AG04450 (cell line): ENCODE results near the gene SLC39A9. TPM values are rescaled to one million over a fixed set of nuclear protein-coding genes. Genes with fewer than 3 reads are reported as not detected.
"Not testable (repeated sequence)": the region's sequence is repeated elsewhere in the genome, so short reads cannot be mapped to it uniquely, and the experiment has no call there.

Source experiments
- CTCF ChIA-PET: fragments of 300-600, 350-600 bp; formaldehyde crosslinking; extraction: SDS; loops from one replicate; lab custom pipeline; 2022; ENCODE audit warnings: antibody characterized with exemption, inconsistent platforms; lab: Charles Lee
- POLR2A ChIA-PET: fragments of 350-600 bp; formaldehyde crosslinking; extraction: SDS; loops from one replicate; lab custom pipeline; 2021; ENCODE audit warnings: antibody characterized with exemption, inconsistent platforms; lab: Yijun Ruan, JAX
- DNase-seq: peaks from one replicate; pipeline ENCODE4 v3.0.0-alpha.2; 2011; ENCODE audit warnings: low read depth, low spot score
- H3K27ac ChIP-seq: one replicate; pipeline ENCODE4 v1.5.1; 2012; ENCODE audit warnings: low read depth, low read length, control low read depth
- H3K27me3 ChIP-seq: one replicate; pipeline ENCODE4 v1.6.0; 2012; ENCODE audit warnings: low read length; ENCODE audit not compliant: control insufficient read depth, insufficient read depth
- H3K4me3 ChIP-seq: 2 replicates; pipeline ENCODE4 v1.5.1; 2011; ENCODE audit warnings: mild to moderate bottlenecking, low read depth, low read length, control low read depth
- H3K9me3 ChIP-seq: 2 replicates; pipeline ENCODE4 v1.5.1; 2012; ENCODE audit warnings: low read length; ENCODE audit not compliant: control insufficient read depth, insufficient read depth
- CTCF ChIP-seq: IDR thresholded peaks from 2 replicates; pipeline ENCODE4 v1.5.1; 2011; ENCODE audit warnings: low read depth, low read length, control low read depth, inconsistent platforms
- polyA plus RNA-seq: library from polyadenylated mRNA; depleted of rRNA; stranded (reverse); fragments of >200 nt; gene quantifications from 2 replicates; pipeline ENCODE4 v1.2.3, GENCODE V29; 2011

The SLC39A9 gene
- polyA plus RNA-seq, 1 experiment, result 82.2 TPM

GRCh38 chr14:69495341-69495921 is 96.9 kb downstream of the SLC39A9 start:
- ChIA-PET CTCF (interaction anchor here (0.5 kb wide), 1 partner anchor 12 kb away, joined by 6 read pairs; no protein-coding TSS in a partner anchor), POLR2A (no interaction called here)
- no peak overlapping the region for H3K27ac ChIP-seq
- peaks cover 47% of the 10 kb centered on the region for H3K27me3 ChIP-seq
- H3K4me3 ChIP-seq, result no peak overlapping the region
- no peak for TF ChIP-seq CTCF
- DNase-seq, result no peak
- no peaks in the 10 kb centered on the region; the same call in 1 of the 2 replicates for H3K9me3 ChIP-seq

- H3K9me3 ChIP-seq, CTCF ChIA-PET, H3K27ac ChIP-seq, DNase-seq, POLR2A ChIA-PET, H3K4me3 ChIP-seq: not testable (repeated sequence)
- H3K27me3 ChIP-seq, result peaks cover 57% of the 10 kb centered on the region
These were observed 99.4 kb downstream of the SLC39A9 start for GRCh38 chr14:69497866-69498265.

DNA sequence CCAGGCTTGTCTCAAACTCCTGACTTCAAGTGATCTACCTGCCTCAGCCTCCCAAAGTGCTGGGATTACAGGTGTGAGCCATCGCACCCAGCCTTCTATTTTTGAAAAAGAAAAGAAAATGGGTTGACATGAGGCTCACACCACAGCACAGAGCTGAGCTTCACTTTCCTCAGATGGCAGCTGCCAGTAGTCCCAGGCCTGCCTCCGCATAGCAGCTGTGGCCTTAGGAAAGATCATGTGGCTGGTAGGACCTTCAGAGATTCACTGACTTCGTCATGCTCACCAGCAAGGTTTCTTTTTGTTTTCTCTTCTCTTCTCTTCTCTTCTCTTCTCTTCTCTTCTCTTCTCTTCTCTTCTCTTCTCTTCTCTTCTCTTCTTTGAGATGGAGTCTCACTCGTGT is 99.8 kb downstream of the SLC39A9 start:
- H3K27ac ChIP-seq, H3K9me3 ChIP-seq, DNase-seq, H3K4me3 ChIP-seq, POLR2A ChIA-PET, CTCF ChIA-PET: not testable (repeated sequence)
- peaks cover 57% of the 10 kb centered on the region for H3K27me3 ChIP-seq

DNA sequence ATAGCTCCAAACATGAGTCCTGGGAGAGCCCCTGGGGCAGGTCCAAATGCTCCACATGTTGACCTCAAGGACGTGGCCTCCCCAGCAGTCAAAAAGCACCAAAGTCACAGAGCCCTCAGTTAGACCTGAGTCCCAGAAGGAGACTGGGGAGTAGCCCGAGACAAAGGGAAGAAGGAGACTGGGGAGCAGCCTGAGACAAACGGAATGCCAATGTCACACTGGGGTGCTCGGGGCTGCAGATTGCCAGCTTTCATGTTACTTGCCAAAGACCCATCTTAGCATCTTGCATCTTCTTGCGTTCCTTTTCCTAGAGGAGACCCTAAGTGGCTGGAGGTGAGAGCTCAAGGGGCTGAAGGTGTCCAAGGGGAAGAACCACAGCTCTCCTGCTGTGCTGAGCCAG is 100.9 kb downstream of the SLC39A9 start:
- CTCF ChIA-PET, result interaction anchor here (0.7 to 1.4 kb wide), 2 partner anchors 76 to 256 kb away, joined by 3 read pairs; no protein-coding TSS in a partner anchor
- POLR2A ChIA-PET, result interaction anchor here (0.6 kb wide), 1 partner anchor 348 kb away, joined by 3 read pairs; no protein-coding TSS in a partner anchor

GRCh38 chr14:69500096-69500495 is 101.6 kb downstream of the SLC39A9 start:
- ChIA-PET CTCF (interaction anchor here (0.7 to 1.4 kb wide), 2 partner anchors 75 to 257 kb away, joined by 3 read pairs; no protein-coding TSS in a partner anchor), POLR2A (interaction anchor here (0.6 kb wide), 1 partner anchor 76 kb away, joined by 5 read pairs; no protein-coding TSS in a partner anchor)
- Histone ChIP-seq H3K27me3 (peaks cover 43% of the 10 kb centered on the region), H3K9me3 (no peaks in the 10 kb centered on the region; the same call in 1 of the 2 replicates), H3K27ac (no peak overlapping the region), H3K4me3 (no peak overlapping the region)
- TF ChIP-seq CTCF, result no peak
- no peak for DNase-seq

More for the DNA sequence above, 100.9 kb downstream of the SLC39A9 start:
- no peak overlapping the region for H3K4me3 ChIP-seq
- peaks cover 46% of the 10 kb centered on the region for H3K27me3 ChIP-seq
- no peak for DNase-seq
- no peaks in the 10 kb centered on the region; the same call in 1 of the 2 replicates for H3K9me3 ChIP-seq
- no peak for TF ChIP-seq CTCF
- H3K27ac ChIP-seq, result no peak overlapping the region

DNA sequence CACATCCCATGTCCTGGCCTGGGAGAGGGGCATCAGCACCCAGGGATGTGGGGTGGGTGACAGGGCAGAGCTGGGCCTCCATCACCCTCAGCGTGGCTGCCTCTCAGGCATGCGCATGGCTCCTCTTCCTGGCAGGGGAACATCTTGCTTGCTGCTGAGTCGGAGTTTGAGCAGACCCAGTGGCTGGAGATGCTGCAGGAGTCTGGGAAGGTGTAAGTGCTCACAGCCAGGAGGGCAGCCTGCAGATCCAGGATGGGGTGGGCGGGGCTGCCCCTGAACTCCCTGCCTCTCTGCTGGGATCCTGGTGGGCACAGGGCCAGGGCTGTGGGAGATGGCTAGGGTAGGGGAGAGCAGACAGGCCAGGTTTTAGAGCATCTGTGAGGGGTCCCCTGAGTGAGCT is 102.2 kb downstream of the SLC39A9 start:
- CTCF ChIA-PET, result no interaction called here
- no peaks in the 10 kb centered on the region; the same call in 1 of the 2 replicates for H3K9me3 ChIP-seq
- H3K4me3 ChIP-seq, result no peak overlapping the region
- peaks cover 37% of the 10 kb centered on the region for H3K27me3 ChIP-seq
- no peak for TF ChIP-seq CTCF
- POLR2A ChIA-PET, result no interaction called here
- DNase-seq, result no peak
- peak overlapping the region; percentile 11 for H3K27ac ChIP-seq
